ENCODE measurements around the gene SORBS1. TPM values are rescaled to one million over a fixed set of nuclear protein-coding genes. Genes with fewer than 3 reads are reported as not detected.

SORBS1 gene
- total RNA-seq, 6 experiments from 2014 or later = 0.05 to 0.26 (median 0.18) TPM

DNA sequence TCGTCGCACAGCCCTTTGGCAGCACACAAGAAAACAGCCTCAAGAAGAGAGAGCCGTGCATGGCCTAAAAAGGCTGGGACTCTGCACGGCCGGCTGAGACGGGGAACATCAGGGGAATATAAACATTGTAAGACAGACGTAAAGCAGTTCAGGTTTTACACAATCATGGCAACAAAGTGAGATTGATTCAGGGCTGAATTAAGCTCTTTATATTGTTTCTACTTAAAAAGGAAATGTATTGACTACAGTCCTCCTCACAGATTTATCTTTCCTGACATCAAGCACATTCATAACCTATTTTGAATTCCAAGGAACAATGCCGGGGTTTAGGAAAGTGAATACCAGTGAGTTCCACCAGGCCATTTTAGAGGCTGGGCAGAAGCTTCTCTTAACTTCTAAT lies 25.2 kb downstream of the SORBS1 start:
- TF ChIP-seq CTCF (IDR thresholded peaks at IDR 0.05) = no peak
- Mint-ChIP-seq H3K27ac (no peak overlapping the region), H3K4me1 (ENCODE audit: low read depth) (no peaks in the 10 kb centered on the region), H3K27me3 (ENCODE audit: insufficient read depth) (peaks cover 15% of the 10 kb centered on the region), H3K36me3 (ENCODE audit: low read depth) (no peaks in the 10 kb centered on the region), H3K9me3 (no peaks in the 10 kb centered on the region), H3K4me3 (no peak overlapping the region)
- no peak for DNase-seq

DNA sequence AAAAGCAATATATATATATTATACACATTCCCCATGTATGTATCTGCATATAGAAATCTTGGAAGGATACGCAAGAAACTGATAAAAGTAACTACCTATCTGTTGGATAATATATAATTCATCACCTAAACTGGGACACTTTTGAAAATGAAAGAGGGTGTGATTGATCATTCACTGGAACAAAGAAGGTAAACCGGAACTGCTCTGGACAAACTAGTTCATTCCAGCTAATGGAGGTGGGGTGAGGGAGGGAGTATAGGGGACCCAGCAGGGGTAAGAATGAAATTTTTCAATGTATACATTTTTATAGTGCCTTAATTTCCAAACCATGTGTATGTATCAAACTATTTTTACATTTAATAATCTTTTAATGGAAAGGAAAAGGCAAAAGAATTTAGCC lies 25.6 kb downstream of the SORBS1 start:
- Mint-ChIP-seq H3K4me1 (ENCODE audit: low read depth) (no peaks in the 10 kb centered on the region), H3K9me3 (no peaks in the 10 kb centered on the region), H3K27me3 (ENCODE audit: insufficient read depth) (peaks cover 19% of the 10 kb centered on the region), H3K36me3 (ENCODE audit: low read depth) (no peaks in the 10 kb centered on the region), H3K4me3 (no peak overlapping the region), H3K27ac (no peak overlapping the region)
- DNase-seq = no peak
- no peak for TF ChIP-seq CTCF (IDR thresholded peaks at IDR 0.05)

DNA sequence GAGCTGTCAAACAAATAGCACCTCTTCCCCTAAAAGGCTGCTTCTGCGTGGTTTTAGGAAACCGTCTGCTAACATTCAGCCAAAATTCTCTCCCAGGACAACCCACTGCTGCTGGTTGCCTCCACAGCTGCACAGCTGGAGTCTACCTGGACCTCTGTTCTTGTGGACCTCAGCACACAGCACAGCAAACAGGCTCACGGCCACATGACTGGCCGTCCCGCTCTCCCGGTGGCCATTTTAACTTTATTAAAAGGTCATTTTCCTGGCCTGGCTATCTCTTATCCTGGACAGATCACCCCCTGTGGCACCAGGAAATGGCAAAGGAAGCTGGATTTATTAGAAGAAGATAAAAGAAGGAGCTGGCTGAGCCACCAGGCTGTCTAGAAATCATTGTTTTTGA lies 27.6 kb downstream of the SORBS1 start:
- H3K4me1 Mint-ChIP-seq (ENCODE audit: low read depth) = no peaks in the 10 kb centered on the region
- DNase-seq = no peak

DNA sequence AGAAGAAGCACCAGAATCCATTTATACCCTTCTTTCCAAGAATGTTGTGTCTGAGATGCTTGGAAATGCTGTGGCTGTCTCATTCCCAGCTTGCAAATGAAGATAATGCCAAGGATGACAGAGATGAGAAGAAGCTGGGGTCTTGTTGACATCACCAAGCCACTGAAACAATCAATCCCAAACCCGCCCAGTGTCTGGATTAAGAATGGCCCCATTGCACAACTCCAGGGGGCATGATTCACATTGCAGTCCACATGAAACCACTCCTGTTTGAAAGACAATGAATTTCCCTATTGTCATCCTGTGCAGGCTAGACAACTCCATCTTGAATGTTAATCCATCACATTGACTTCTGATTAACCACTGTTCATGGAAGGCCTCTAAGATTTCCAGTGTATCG lies 28.6 kb downstream of the SORBS1 start:
- TF ChIP-seq CTCF (IDR thresholded peaks at IDR 0.05) = no peak
- Mint-ChIP-seq H3K27ac (no peak overlapping the region), H3K27me3 (ENCODE audit: insufficient read depth) (peaks cover 10% of the 10 kb centered on the region), H3K9me3 (no peaks in the 10 kb centered on the region), H3K4me1 (ENCODE audit: low read depth) (no peaks in the 10 kb centered on the region), H3K4me3 (no peak overlapping the region), H3K36me3 (ENCODE audit: low read depth) (no peaks in the 10 kb centered on the region)
- no peak for DNase-seq

More for the DNA sequence above, 27.6 kb downstream of the SORBS1 start:
- TF ChIP-seq CTCF (IDR thresholded peaks at IDR 0.05) = no peak
- H3K4me3 Mint-ChIP-seq = no peak overlapping the region
- no peak overlapping the region for H3K27ac Mint-ChIP-seq
- H3K9me3 Mint-ChIP-seq = no peaks in the 10 kb centered on the region
- H3K36me3 Mint-ChIP-seq (ENCODE audit: low read depth) = no peaks in the 10 kb centered on the region
- H3K27me3 Mint-ChIP-seq (ENCODE audit: insufficient read depth) = peaks cover 14% of the 10 kb centered on the region

- Mint-ChIP-seq H3K4me3 (no peak overlapping the region), H3K27ac (no peak overlapping the region), H3K36me3 (ENCODE audit: low read depth) (no peaks in the 10 kb centered on the region), H3K9me3 (no peaks in the 10 kb centered on the region), H3K4me1 (ENCODE audit: low read depth) (no peaks in the 10 kb centered on the region), H3K27me3 (ENCODE audit: insufficient read depth) (peaks cover 9% of the 10 kb centered on the region)
- no peak for DNase-seq
- no peak for TF ChIP-seq CTCF (IDR thresholded peaks at IDR 0.05)
Observed at GRCh38 chr10:95531994-95532399, 29.2 kb downstream of the SORBS1 start.

Measured in HFFc6 (cell line).